Cardiac muscle cell (in vitro differentiated cells and primary cell): Measurements from ENCODE around the gene RAB36. TPM values are rescaled to one million over a fixed set of nuclear protein-coding genes. Genes with fewer than 3 reads are reported as not detected.

ENCODE experiments used
- DNase-seq, 2 donors: peaks; one replicate each; pipeline versions ENCODE4 v3.0.0 to v3.0.0-alpha.2; 2010 to 2017; ENCODE audit warnings: low read depth in 1 of 2, low spot score in 1 of 2
- H3K27ac ChIP-seq: fragments of 200-600 bp; sonication (generic); 2 replicates; pipeline ENCODE4 v1.5.1; 2016
- H3K27me3 ChIP-seq: fragments of 200-600 bp; sonication (generic); 2 replicates; pipeline ENCODE4 v1.6.0; 2016; ENCODE audit warnings: control low read depth
- H3K36me3 ChIP-seq: fragments of 200-600 bp; sonication (generic); 2 replicates; pipeline ENCODE4 v1.5.1; 2016; ENCODE audit warnings: control low read depth
- H3K4me1 ChIP-seq: fragments of 200-600 bp; sonication (generic); 2 replicates; pipeline ENCODE4 v1.8.1; 2017; ENCODE audit warnings: low read depth, mild to moderate bottlenecking, mixed run types
- H3K4me3 ChIP-seq: fragments of 200-600 bp; sonication (generic); 2 replicates; pipeline ENCODE4 v1.5.1; 2016; ENCODE audit warnings: mild to moderate bottlenecking
- H3K9me3 ChIP-seq: fragments of 200-600 bp; sonication (generic); 2 replicates; pipeline ENCODE4 v1.5.1; 2017; ENCODE audit warnings: low read depth, mild to moderate bottlenecking, control low read depth
- polyA plus RNA-seq: library from polyadenylated mRNA; unstranded; fragments of >200 nt; fragmentation: Nextera tagmentation; extraction: Ambion mirVana; gene quantifications from 2 replicates; pipeline ENCODE4 v1.2.1, GENCODE V29; 2016
- total RNA-seq: library from RNA; depleted of rRNA; stranded (reverse); fragments of >200 nt; gene quantifications from 2 replicates; pipeline ENCODE4 v1.2.3, GENCODE V29; 2016
- TF ChIP-seq, protein P1 (sequence below): IDR thresholded peaks from 2 replicates; pipeline ENCODE4 v1.5.1; 2012; ENCODE audit warnings: low read depth, mild to moderate bottlenecking, low read length

Gene RAB36
- total and polyA plus RNA-seq, 2 experiments from 2014 or later: 2.9 to 6.7 TPM

DNA sequence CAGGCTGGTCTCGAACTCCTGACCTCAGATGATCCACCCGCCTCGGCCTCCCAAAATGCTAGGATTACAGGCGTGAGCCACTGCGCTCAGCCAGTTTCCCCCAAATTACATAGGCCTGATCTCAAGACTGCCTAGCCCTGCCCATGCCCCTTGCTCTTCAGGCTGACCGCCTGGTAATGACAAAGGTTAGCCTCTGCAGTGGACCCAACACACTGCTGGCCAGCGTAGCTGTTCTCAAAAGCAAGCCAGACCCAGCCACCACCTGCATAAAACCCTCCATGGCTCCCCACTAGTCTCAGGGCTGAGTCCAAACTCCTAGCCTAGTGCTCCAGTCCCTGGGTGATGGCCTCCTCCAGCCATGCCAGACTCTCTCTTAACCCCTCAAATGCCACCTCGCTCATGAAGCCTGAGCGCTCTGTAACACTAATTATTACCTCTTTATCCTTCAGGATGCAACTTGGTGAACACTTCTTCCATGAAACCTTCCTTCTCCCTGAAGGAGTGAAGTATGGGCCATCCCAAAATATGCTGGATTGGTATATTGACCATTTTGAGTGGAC is 2.7 kb upstream of the RAB36 start:
- DNase-seq: no peak
- H3K27me3 ChIP-seq: no peaks in the 10 kb centered on the region
- H3K4me1 ChIP-seq: peaks cover 3% of the 10 kb centered on the region
- H3K27ac ChIP-seq: no peak overlapping the region
- H3K36me3 ChIP-seq: no peaks in the 10 kb centered on the region
- H3K9me3 ChIP-seq: no peaks in the 10 kb centered on the region
- no peak overlapping the region for H3K4me3 ChIP-seq
- TF ChIP-seq, protein P1, sequence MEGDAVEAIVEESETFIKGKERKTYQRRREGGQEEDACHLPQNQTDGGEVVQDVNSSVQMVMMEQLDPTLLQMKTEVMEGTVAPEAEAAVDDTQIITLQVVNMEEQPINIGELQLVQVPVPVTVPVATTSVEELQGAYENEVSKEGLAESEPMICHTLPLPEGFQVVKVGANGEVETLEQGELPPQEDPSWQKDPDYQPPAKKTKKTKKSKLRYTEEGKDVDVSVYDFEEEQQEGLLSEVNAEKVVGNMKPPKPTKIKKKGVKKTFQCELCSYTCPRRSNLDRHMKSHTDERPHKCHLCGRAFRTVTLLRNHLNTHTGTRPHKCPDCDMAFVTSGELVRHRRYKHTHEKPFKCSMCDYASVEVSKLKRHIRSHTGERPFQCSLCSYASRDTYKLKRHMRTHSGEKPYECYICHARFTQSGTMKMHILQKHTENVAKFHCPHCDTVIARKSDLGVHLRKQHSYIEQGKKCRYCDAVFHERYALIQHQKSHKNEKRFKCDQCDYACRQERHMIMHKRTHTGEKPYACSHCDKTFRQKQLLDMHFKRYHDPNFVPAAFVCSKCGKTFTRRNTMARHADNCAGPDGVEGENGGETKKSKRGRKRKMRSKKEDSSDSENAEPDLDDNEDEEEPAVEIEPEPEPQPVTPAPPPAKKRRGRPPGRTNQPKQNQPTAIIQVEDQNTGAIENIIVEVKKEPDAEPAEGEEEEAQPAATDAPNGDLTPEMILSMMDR: no peak

DNA sequence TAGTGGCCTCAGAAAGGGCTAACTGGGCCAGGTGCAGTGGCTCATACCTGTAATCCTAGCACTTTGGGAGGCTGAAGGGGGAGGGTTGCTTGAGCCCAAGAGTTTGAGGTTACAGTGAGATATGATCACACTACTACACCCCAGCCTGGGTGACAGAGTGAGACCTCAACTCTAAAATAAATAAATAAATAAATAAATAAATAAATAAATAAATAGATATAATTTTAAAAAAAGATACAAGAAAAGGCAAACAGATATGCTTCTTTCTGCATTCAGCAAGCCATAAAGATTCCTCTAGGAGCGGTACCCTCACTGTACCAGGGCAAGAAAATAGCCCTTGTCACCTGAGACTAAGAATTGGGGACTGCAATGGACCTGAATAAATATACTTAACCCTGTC is 2.2 kb upstream of the RAB36 start:
- H3K27ac ChIP-seq: no peak overlapping the region
- H3K4me3 ChIP-seq: no peak overlapping the region
- TF ChIP-seq, protein P1: no peak
- no peaks in the 10 kb centered on the region for H3K27me3 ChIP-seq
- no peaks in the 10 kb centered on the region for H3K9me3 ChIP-seq
- no peaks in the 10 kb centered on the region for H3K36me3 ChIP-seq
- peaks cover 3% of the 10 kb centered on the region for H3K4me1 ChIP-seq
- DNase-seq: no peak

DNA sequence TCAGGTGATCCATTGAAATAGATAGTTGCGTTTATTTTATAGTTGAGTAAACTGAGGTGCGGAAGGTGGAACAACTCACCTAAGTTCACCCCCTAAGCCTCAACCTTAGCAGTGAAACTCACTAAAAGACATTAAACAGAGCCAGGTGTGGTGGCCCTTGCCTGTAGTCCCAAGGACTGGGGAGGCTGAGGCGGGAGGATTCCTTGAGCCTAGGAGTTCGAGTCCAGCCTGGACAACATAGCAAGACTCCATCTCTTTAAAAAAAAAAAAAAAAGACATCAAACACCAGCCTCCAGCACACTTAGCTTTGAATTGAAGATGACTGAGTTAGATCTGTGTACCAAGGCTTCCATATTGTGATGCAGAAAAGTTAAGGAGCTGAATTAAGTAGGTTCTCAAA is 845 bp upstream of the RAB36 start:
- peaks cover 3% of the 10 kb centered on the region for H3K4me1 ChIP-seq
- no peaks in the 10 kb centered on the region for H3K9me3 ChIP-seq
- no peak overlapping the region for H3K4me3 ChIP-seq
- TF ChIP-seq, protein P1: no peak
- DNase-seq: no peak
- H3K36me3 ChIP-seq: no peaks in the 10 kb centered on the region
- H3K27me3 ChIP-seq: no peaks in the 10 kb centered on the region
- H3K27ac ChIP-seq: no peak overlapping the region

- H3K4me1 ChIP-seq: peaks cover 3% of the 10 kb centered on the region
- no peak for DNase-seq
- no peaks in the 10 kb centered on the region for H3K36me3 ChIP-seq
- H3K27ac ChIP-seq: no peak overlapping the region
- TF ChIP-seq, protein P1: no peak
- no peaks in the 10 kb centered on the region for H3K9me3 ChIP-seq
- peak overlapping the region; percentile 22 for H3K4me3 ChIP-seq
- H3K27me3 ChIP-seq: no peaks in the 10 kb centered on the region
Measured at GRCh38 chr22:23145878-23146470, 697 bp downstream of the RAB36 start.

DNA sequence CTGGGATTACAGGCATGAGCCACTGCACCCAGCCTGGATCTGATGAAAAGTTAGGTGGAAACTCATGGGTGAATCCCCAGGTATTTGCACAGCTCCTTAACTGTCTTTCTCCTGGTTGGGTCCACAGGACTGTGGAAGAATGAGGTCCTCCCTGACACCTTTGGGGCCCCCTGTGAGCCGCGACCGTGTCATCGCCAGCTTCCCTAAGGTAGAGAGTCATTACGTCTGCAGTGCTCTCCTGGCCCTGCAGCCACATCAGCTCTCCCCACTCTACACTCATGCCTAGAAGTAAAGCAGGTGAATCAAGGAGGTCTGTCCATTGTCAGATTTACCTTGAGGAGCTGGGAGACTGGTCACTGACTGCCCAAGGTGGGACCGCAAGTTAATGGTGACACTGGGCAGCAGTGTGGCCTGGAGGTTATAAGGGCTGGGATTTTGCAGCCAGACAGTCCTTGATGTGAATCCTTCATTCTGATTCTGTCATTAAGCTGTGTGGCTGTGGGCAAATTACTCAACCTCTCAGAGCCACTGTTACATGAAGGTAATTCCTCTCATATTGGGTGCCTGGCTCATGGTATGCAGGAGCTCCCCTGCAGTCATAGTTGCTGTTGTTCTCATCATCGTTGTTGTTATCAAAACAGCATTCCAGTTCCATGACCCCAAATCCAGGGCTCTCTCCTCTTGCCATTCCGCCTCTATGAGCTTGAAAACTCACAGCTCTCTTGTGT is 1.4 kb downstream of the RAB36 start:
- Histone ChIP-seq H3K9me3 (no peaks in the 10 kb centered on the region), H3K27ac (no peak overlapping the region), H3K27me3 (no peaks in the 10 kb centered on the region), H3K4me3 (no peak overlapping the region), H3K36me3 (no peaks in the 10 kb centered on the region), H3K4me1 (peaks cover 3% of the 10 kb centered on the region)
- TF ChIP-seq, protein P1: no peak
- peak in 1 of 2 donors; percentile 18 for DNase-seq
